ENCODE measurements around the gene CER1. TPM values are rescaled to one million over a fixed set of nuclear protein-coding genes. Genes with fewer than 3 reads are reported as not detected.

The CER1 gene
- total and polyA plus RNA-seq, 2 donors (not counting 1 experiment from before 2014, with no cell fraction given) = not detected

- Histone ChIP-seq H3K4me2 (ENCODE audit: extremely low read depth, insufficient read depth, low read length) (no peak overlapping the region), H3K36me3 (ENCODE audit: control insufficient read depth, insufficient read depth, low read length) (no peaks in the 10 kb centered on the region), H3K4me1 (ENCODE audit: control insufficient read depth, extremely low read depth, insufficient read depth, low read length) (no peaks in the 10 kb centered on the region), H2AFZ (ENCODE audit: low read length) (no peak overlapping the region), H3K27me3 (ENCODE audit: control insufficient read depth, insufficient read depth, low read length) (no peaks in the 10 kb centered on the region), H3K79me2 (ENCODE audit: control insufficient read depth, insufficient read depth, low read length) (no peaks in the 10 kb centered on the region), H3K9ac (ENCODE audit: insufficient read depth, low read length) (no peak overlapping the region), H3K4me3 (replicated peaks in 1 of 4; ENCODE audit: control extremely low read depth in 1 of 4, insufficient read depth in 1 of 4, low read depth in 3 of 4, low read length in 4 of 4) (no peak overlapping the region), H3K27ac (ENCODE audit: insufficient read depth, low read length) (no peak overlapping the region), H4K20me1 (ENCODE audit: control insufficient read depth, extremely low read depth, insufficient read depth, low read length) (no peaks in the 10 kb centered on the region), H3K9me3 (ENCODE audit: control insufficient read depth, insufficient read depth, low read depth, low read length) (no peaks in the 10 kb centered on the region)
- TF ChIP-seq EZH2 (IDR thresholded peaks at IDR 0.05; ENCODE audit: low read length, missing control alignments) (no peak), CTCF (conservative IDR thresholded peaks at IDR 0.05 in 1 of 2, IDR thresholded peaks at IDR 0.05 in 1 of 2; ENCODE audit: low read depth in 1 of 2, low read length in 2 of 2) (no peak)
- DNase-seq (ENCODE audit: low read depth in 2 of 2) = no peak
Measured at GRCh38 chr9:14719231-14719923, 3.2 kb downstream of the CER1 start.

GRCh38 chr9:14715102-14715501, 7.4 kb downstream of the CER1 start:
- Histone ChIP-seq H4K20me1 (ENCODE audit: control insufficient read depth, extremely low read depth, insufficient read depth, low read length) (no peaks in the 10 kb centered on the region), H3K4me2 (ENCODE audit: extremely low read depth, insufficient read depth, low read length) (no peak overlapping the region), H3K27me3 (ENCODE audit: control insufficient read depth, insufficient read depth, low read length) (no peaks in the 10 kb centered on the region), H3K36me3 (ENCODE audit: control insufficient read depth, insufficient read depth, low read length) (no peaks in the 10 kb centered on the region), H3K27ac (ENCODE audit: insufficient read depth, low read length) (no peak overlapping the region), H3K4me3 (replicated peaks in 1 of 4; ENCODE audit: control extremely low read depth in 1 of 4, insufficient read depth in 1 of 4, low read depth in 3 of 4, low read length in 4 of 4) (no peak overlapping the region), H3K9ac (ENCODE audit: insufficient read depth, low read length) (no peak overlapping the region), H3K4me1 (ENCODE audit: control insufficient read depth, extremely low read depth, insufficient read depth, low read length) (no peaks in the 10 kb centered on the region), H2AFZ (ENCODE audit: low read length) (no peak overlapping the region), H3K79me2 (ENCODE audit: control insufficient read depth, insufficient read depth, low read length) (no peaks in the 10 kb centered on the region), H3K9me3 (ENCODE audit: control insufficient read depth, insufficient read depth, low read depth, low read length) (no peaks in the 10 kb centered on the region)
- TF ChIP-seq CTCF (conservative IDR thresholded peaks at IDR 0.05 in 1 of 2, IDR thresholded peaks at IDR 0.05 in 1 of 2; ENCODE audit: low read depth in 1 of 2, low read length in 2 of 2) (no peak), EZH2 (IDR thresholded peaks at IDR 0.05; ENCODE audit: low read length, missing control alignments) (no peak)
- peak in 1 of 2 donors; percentile 16 for DNase-seq (ENCODE audit: low read depth in 2 of 2)

GRCh38 chr9:14713187-14713767, 9.3 kb downstream of the CER1 start:
- Histone ChIP-seq H3K27ac (ENCODE audit: insufficient read depth, low read length) (no peak overlapping the region), H2AFZ (ENCODE audit: low read length) (no peak overlapping the region), H3K9ac (ENCODE audit: insufficient read depth, low read length) (no peak overlapping the region)

More at GRCh38 chr9:14713187-14713767, 9.3 kb downstream of the CER1 start:
- no peak overlapping the region for H3K4me2 ChIP-seq (ENCODE audit: extremely low read depth, insufficient read depth, low read length)
- H3K9me3 ChIP-seq (ENCODE audit: control insufficient read depth, insufficient read depth, low read depth, low read length) = no peaks in the 10 kb centered on the region
- TF ChIP-seq CTCF (conservative IDR thresholded peaks at IDR 0.05 in 1 of 2, IDR thresholded peaks at IDR 0.05 in 1 of 2; ENCODE audit: low read depth in 1 of 2, low read length in 2 of 2) (no peak), EZH2 (IDR thresholded peaks at IDR 0.05; ENCODE audit: low read length, missing control alignments) (no peak)
- H3K4me1 ChIP-seq (ENCODE audit: control insufficient read depth, extremely low read depth, insufficient read depth, low read length) = no peaks in the 10 kb centered on the region
- H4K20me1 ChIP-seq (ENCODE audit: control insufficient read depth, extremely low read depth, insufficient read depth, low read length) = no peaks in the 10 kb centered on the region
- H3K4me3 ChIP-seq (replicated peaks in 1 of 4; ENCODE audit: control extremely low read depth in 1 of 4, insufficient read depth in 1 of 4, low read depth in 3 of 4, low read length in 4 of 4) = no peak overlapping the region
- H3K79me2 ChIP-seq (ENCODE audit: control insufficient read depth, insufficient read depth, low read length) = no peaks in the 10 kb centered on the region
- no peaks in the 10 kb centered on the region for H3K36me3 ChIP-seq (ENCODE audit: control insufficient read depth, insufficient read depth, low read length)
- no peak for DNase-seq (ENCODE audit: low read depth in 2 of 2)
- H3K27me3 ChIP-seq (ENCODE audit: control insufficient read depth, insufficient read depth, low read length) = no peaks in the 10 kb centered on the region
